Stimulated activated CD4-positive, alpha-beta T cell treated with anti-CD3 and anti-CD28 coated beads, TNF-alpha, amount 100 ng/mL, for 24 hours (primary cell): Measurements from ENCODE around the gene CLIC1.

Experiments
- DNase-seq, 3 experiments: peaks; one replicate each; pipeline ENCODE4 v3.0.0-alpha.2; 2020; ENCODE audit warnings: low read depth in 3 of 3

The CLIC1 gene

GRCh38 chr6:31737991-31738979 is 2.0 kb upstream of the CLIC1 start:
- DNase-seq: peak in 1 of 3 experiments; percentile 63

GRCh38 chr6:31737315-31737990 is 1.1 kb upstream of the CLIC1 start:
- no peak for DNase-seq

- DNase-seq: no peak
These were observed 511 bp upstream of the CLIC1 start for GRCh38 chr6:31736768-31737314.

- peak in 1 of 3 experiments; percentile 53 for DNase-seq
These were observed 1.4 kb downstream of the CLIC1 start for GRCh38 chr6:31734821-31735406.

GRCh38 chr6:31734247-31734820 is 2.0 kb downstream of the CLIC1 start:
- DNase-seq: no peak

GRCh38 chr6:31733734-31734133 is 2.6 kb downstream of the CLIC1 start:
- no peak for DNase-seq

- no peak for DNase-seq
These were observed 4.3 kb downstream of the CLIC1 start for GRCh38 chr6:31732029-31732428.

GRCh38 chr6:31730631-31731086 is 5.7 kb downstream of the CLIC1 start:
- DNase-seq: no peak

GRCh38 chr6:31729979-31730630 is 6.2 kb downstream of the CLIC1 start:
- peak in 1 of 3 experiments; percentile 63 for DNase-seq

- peak in 2 of 3 experiments; percentile 51 to 78 for DNase-seq
These were observed 6.8 kb downstream of the CLIC1 start for GRCh38 chr6:31729515-31729978.

GRCh38 chr6:31728767-31729514 is 7.4 kb downstream of the CLIC1 start, which contains the start of gene DDAH2:
TSS of gene DDAH2 (minus strand) at chr6:31729299. CDS start at chr6:31729161, 138 bp downstream.
- no peak for DNase-seq

- DNase-seq: no peak
These were observed 8.3 kb downstream of the CLIC1 start for GRCh38 chr6:31727717-31728671.

- DNase-seq: no peak
These were observed 9.2 kb downstream of the CLIC1 start for GRCh38 chr6:31727034-31727716.

- DNase-seq: no peak
These were observed 10.6 kb downstream of the CLIC1 start for GRCh38 chr6:31725502-31726350.

GRCh38 chr6:31723980-31724691 is 12.2 kb downstream of the CLIC1 start:
- no peak for DNase-seq

GRCh38 chr6:31723245-31723979 is 12.9 kb downstream of the CLIC1 start, which contains the start of gene MPIG6B:
TSS of gene MPIG6B (plus strand) at chr6:31723373. CDS start at chr6:31723384, 11 bp downstream.
- no peak for DNase-seq
